ENCODE results near the gene LTA.

Gene LTA

GRCh38 chr6:31572041-31572911 is at the start of gene LTA:
TSS of gene LTA (plus strand) at chr6:31572289. CDS start at chr6:31572743, 454 bp downstream.
- DNase-seq = no peak

DNA sequence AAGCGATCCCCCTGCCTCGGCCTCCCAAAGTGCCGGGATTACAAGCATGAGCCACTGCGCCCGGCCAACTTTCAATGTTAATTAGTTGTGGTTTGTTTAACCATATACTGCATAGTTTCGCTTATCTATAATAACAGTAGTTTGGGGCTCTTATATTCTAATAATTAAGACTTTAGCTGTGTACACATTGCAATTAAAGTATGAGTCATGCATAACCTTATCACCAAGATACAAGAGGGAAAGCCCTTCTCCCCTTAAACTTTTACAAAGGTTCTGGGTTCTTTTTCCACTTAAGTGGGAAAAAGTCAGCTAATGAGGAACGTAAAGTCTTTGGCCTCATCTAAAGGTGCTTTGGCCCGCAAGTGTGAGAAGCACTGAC is 46.5 kb upstream of the LTA start:
- no peak for DNase-seq

DNA sequence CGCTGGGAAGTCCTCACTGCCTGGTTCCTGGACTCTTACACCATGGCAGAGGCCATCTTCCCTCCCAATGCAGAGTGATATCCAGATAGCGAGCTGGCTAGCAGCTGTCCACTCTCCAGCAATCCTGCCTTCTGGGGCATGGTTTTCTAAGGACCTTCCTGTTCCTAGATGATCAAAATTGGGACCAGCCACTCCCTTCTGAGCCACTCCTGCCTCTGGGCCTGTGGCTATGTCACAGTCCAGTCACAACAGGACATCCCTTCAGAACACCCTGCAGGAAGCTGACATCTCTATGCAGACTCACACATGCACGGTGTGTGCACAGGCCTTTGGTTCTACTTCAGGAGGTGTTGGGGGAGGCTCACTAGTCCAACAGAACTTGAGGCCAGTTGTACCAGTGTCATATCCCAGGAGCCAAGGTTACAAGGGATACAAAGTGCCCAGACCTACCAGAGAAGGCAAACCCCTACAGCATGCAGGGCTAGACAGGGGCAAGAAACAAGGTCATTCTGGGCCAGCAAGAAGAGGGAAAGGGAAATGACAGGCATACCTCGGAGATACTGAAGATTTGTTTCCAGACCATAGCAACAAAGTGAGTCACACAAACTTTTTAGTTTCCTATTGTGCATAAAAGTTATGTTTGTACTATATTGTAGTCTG is 46.0 kb upstream of the LTA start:
- DNase-seq = no peak

DNA sequence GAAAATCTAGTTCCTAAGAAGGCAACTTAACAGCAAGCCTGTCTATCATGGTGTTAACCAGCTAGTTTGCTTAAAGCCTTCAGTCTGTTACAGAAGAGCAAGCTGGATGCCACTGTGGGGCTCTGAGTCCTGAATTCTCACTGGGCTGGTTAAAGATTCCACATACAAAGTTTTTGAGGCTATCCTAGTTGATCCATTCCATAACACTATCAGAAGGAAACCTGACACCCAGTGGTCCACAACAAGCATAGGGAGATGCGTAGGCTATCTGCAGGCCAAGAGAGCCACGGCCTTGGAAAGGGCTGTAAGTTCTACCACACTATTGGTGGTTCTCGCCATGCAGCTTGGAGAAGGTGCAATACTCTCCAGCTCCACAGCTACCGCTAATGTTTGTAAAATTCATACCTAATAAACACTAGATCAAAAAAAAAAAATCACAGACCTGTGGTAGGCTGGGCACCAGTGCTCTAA is 43.7 kb upstream of the LTA start:
- DNase-seq = no peak

DNA sequence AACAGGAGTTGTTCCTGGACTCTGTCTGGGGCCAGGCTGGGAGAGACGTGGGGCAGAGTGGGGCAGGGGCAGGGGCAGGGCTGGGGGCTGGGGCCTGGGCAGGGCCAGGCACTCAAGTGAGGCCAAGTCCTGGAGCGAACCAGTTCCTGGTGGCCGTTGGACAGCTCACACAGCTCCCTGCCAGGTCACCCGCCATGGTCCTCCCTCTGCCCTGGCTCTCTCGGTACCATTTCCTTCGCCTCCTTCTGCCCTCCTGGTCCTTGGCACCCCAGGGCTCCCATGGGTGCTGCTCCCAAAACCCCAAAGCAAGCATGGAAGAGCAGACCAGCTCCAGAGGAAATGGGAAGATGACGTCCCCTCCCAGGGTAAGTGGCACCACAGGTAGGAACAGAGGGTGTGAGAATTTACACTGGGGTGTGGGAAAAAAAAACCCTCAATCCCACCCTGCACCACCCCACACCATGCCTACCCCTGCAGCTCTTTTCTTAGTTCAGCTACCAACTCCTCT is 43.2 kb upstream of the LTA start, which contains the start of gene MCCD1:
MCCD1 (plus strand) TSS at position 142 of the 508 bp plus-strand sequence; CDS start at position 195, 53 bp downstream.
- no peak for DNase-seq

DNA sequence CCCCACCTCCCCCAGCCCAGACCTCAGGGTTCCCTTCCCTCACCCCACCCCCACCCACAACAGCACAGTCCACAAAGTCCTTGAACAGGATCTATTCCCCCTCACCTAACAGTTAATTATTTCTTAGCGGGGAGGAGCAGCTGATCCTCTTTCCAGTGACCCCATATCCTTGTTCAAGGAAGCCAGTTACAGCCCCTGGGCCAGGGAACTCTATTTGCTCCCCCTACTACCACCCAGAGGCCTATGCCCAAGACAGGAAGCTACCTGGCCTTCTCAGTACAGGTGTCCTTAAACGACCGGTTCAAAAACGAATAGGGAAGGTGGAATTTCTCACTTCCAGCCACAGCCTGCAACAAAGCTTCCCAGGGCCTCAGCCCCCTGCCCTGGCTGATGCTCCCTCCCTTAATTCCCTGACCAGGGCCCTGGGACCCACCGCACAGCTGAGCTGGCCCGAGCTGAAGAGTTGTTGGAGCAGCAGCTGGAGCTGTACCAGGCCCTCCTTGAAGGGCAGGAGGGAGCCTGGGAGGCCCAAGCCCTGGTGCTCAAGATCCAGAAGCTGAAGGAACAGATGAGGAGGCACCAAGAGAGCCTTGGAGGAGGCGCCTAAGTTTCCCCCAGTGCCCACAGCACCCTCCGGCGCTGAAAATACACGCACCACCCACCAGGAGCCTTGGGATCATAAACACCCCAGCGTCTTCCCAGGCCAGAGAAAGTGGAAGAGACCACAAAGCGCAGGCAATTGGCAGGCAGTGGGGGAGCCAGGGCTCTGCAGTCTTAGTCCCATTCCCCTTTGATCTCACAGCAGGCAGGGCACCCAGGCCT is 42.5 kb upstream of the LTA start:
- no peak for DNase-seq

DNA sequence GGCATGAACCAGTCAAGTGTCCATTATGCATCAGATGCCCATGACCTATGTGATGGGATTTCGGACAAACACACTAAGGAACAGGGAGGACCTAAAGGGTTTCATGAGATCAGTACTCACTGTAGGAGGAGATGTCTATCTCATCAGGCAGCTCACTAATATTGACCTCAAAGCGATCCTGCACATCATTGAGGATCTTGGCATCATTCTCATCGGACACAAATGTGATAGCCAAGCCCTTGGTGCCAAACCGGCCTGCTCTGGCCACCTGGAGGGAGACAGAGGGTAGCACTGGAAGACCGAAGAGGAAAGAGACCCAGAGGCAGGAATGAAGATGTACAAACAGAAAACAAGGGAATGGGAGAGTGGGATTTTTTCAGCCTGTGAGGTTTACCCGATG is 41.4 kb upstream of the LTA start:
- no peak for DNase-seq

- DNase-seq = no peak
These were observed 40.9 kb upstream of the LTA start for GRCh38 chr6:31531162-31531561.

DNA sequence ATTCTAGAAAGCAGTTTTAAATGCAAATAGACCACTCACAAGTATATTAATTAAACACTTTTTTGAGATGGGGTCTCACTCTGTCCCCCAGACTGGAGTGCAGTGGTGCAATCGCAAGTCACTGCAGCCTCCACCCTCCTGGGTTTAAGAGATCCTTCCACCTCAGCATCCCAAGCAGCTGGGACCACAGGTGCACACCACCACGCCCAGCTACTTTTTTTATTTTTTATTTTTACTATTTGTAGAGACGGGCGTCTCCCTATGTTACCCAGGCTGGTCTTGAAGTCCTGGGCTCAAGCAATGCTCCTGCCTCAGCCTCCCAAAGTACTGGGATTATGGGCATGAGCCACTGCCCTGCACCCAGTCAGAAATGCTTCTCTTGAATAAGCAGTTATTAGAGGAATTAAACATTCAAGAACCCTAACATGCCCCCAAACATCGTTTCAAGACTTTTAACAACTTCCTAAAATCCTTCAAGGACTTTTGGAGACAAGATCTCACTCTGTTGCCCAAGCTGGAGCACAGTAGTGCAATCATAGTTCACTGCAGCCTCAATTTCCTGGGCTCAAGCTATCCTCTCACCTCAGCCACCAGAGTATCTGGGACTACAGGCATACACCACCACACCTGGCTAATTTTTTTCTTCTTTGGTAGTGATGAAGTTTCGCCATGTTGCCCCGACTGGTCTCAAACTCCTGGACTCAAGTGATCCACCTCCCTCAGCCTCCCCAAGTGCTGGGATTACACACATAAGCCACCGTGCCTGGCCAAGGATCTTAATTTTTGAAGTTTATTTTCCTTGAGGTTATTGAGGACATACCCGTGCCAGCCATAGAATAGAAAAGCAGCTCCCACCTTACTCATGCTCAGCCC is 40.1 kb upstream of the LTA start:
- no peak for DNase-seq

- DNase-seq = no peak
These were observed 39.2 kb upstream of the LTA start for GRCh38 chr6:31532644-31533454.

DNA sequence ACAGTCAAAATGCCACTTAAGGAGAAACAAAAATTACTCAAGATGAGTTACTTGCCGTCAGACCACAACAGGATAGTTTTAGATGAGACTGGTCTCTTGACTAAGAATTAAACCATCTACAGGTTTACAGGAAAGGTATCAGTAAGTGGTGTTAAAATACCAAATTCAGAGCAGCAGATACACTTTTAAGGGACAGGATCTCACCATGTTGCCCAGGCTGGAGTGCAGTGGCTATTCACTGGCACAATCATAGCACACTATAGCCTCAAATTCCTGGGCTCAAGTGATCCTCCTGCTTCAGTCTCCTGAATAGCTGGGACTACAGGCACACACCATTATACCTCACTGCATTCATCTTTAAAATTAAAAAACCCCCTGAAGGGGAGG is 38.6 kb upstream of the LTA start:
- no peak for DNase-seq

DNA sequence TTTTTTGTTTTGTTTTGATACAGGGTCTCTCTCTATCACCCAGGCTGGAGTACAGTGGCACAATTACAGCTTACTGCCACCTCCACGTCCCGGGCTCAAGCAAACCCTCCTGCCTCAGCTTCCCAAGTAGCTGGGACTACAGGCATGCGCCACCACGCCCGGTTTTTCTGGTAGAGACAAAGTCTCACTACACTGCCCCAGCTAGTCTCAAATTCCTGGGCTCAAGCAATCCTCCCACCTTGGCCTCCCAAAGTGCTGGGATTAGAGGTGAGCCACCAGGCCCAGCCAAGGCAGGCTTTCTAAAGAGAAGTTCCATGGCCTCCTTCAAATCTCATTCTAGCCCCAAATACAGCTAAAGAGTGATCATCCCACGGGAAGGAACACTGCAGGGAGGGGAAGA is 38.1 kb upstream of the LTA start:
- DNase-seq = no peak

- no peak for DNase-seq
These were observed 37.5 kb upstream of the LTA start for GRCh38 chr6:31534521-31535040.

- no peak for DNase-seq
These were observed 36.4 kb upstream of the LTA start for GRCh38 chr6:31535538-31536324.

DNA sequence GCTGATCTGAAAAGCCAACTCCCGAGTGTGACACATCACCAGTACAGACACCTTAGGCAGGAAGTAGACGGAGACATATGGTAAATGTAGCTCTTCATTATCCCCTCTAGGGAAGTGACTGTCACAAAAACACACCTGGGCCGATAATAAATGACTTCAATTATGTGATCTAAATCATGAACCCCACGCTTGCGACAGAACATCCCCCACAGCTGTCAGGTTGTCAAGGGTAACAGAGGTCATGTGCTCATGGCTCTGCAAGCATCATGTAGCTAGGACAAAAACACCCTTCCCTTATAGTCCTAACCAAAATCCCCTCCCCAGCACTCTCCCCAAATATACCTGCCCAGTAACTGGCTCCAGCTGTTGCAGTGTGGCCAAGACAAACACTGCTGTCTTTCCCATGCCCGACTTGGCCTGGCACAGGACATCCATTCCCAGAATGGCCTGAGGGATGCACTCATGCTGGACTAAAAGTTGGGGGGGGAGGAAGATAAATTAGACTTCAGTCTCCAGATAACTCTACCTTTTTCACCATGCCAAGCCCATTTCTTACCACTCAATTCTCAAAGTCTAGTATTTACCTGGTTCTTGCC is 33.2 kb upstream of the LTA start:
- no peak for DNase-seq

DNA sequence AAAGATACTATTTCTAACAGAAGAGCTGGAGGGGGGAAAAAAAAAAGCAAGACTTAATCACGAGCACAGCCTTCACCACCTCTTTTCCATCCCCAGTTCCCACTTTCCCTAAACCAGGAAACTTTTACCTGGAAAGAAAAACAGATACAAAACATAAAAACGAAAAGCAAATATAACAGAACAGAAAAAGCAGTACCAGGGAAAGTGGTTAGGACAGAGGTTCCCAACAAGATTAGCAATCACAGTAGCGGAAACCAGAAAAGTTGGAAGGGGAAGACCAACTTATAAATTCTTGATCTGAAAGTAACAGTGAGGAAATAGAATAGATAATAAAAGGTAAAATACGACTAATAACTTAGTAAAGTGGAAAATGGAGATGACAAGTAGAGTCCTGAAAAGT is 31.4 kb upstream of the LTA start:
- DNase-seq = no peak

- peak; percentile 14 for DNase-seq
These were observed 30.9 kb upstream of the LTA start for GRCh38 chr6:31541059-31541657.

DNA sequence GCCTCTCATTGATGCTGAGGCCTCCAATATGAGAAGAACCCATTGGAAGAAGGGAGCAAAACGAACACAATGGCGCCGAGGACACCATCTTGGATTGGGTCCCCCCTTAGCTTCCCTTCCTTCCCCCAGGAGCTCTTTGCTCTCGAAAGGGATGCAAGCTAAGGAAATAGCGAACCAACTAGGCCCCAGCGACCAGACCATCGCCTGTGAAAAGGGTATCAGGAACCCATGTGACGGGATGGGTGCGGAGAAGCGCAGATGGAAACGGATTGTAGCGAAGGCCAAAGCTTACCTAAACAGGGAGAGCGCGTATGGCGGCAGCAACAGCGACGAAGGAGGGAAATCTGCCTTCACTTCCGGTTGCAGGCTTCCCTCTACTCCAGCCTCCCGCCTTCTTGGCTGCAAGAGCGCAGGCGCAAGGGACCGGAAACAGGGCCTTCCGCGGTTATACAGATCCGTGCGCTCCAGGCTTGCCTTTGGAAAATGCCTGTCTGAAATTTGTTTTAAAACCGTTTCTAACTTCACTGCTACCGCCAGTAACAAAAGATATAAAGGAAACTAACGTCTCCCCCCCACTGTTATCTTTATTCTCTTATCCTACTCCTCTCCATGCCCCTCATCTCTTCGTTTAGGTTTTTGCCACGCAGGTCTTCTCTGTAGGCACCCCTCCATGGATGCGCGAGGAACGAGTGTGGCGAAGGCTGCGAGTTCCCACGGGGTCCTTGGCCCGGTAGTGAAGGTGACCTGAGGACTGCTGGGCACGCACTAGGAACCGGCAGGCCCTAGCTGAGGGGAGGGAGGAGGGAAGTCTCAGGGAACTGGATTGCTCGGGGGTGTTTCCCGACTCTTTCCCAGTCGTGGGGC is 30.2 kb upstream of the LTA start, which contains the start of gene DDX39B:
DDX39B (minus strand) TSS at position 346 of the 864 bp plus-strand sequence. CDS start 1,471 bp downstream, outside the sequence.
- DNase-seq = peak; percentile 97

Data from NCI-H345 (cell line).